Panc1 (cell line): ENCODE data around the gene MADCAM1.

ENCODE experiments used
- CTCF ChIP-seq: fragments of 450-650 bp; IDR thresholded peaks from 2 replicates; pipeline ENCODE4 v1.5.1; 2017; ENCODE audit warnings: mild to moderate bottlenecking
- POLR2AphosphoS5 ChIP-seq: IDR thresholded peaks from 2 replicates; pipeline ENCODE4 v1.6.1; 2012; ENCODE audit warnings: mild to moderate bottlenecking, low read depth, low read length, moderate library complexity
- SIN3A ChIP-seq: IDR thresholded peaks from 2 replicates; pipeline ENCODE4 v1.6.1; 2012; ENCODE audit warnings: low read depth, mild to moderate bottlenecking, low read length, moderate library complexity, borderline replicate concordance; ENCODE audit not compliant: insufficient read depth
- TCF7L2 ChIP-seq: IDR thresholded peaks from 2 replicates; pipeline ENCODE4 v1.6.1; 2011; ENCODE audit warnings: mild to moderate bottlenecking, low read depth, low read length, inconsistent platforms

GRCh38 chr19:453606-454005 is 42.7 kb upstream of the MADCAM1 start:
- no peak for TF ChIP-seq CTCF
- no peak for TF ChIP-seq SIN3A
- TF ChIP-seq TCF7L2 = no peak
- no peak for TF ChIP-seq POLR2AphosphoS5
